Measurements from ENCODE around the gene CAST. TPM values are rescaled to one million over a fixed set of nuclear protein-coding genes. Genes with fewer than 3 reads are reported as not detected.

CAST gene
- total RNA-seq, 2 experiments from 2014 or later, result 40.5 to 90.1 TPM

DNA sequence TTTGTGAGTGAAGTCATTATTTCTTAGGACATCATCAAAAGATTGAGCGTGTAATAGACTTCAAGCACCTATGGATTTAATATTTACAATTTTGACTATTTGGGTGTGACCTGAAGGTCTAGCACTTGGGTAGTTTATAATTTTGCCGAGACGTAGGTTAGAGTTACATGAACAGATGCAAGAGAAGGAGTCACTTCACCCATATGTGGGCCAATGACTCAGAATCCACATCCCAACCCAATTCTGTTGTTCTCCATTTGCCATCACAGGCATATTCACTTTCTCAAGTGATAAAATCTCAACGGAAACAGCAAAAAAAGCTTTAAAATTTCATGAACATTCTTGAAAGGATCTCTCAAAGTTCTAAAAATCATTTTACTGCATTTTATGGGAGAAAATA is 157.6 kb downstream of the CAST start:
- Histone ChIP-seq H4K20me1 (ENCODE audit: insufficient read depth, low read length) (no peaks in the 10 kb centered on the region), H3K79me2 (ENCODE audit: insufficient read depth, low read depth, low read length) (no peaks in the 10 kb centered on the region), H3K27ac (ENCODE audit: low read depth, low read length, poor library complexity, severe bottlenecking) (no peak overlapping the region), H3K4me3 (ENCODE audit: low read depth, low read length, poor library complexity, severe bottlenecking) (no peak overlapping the region), H3K9me2 (ENCODE audit: insufficient read depth, low read length) (no peaks in the 10 kb centered on the region), H2AFZ (ENCODE audit: low read length) (no peak overlapping the region), H3K9me3 (ENCODE audit: low read length) (no peaks in the 10 kb centered on the region), H3K4me1 (ENCODE audit: insufficient read depth, low read length, poor library complexity, severe bottlenecking) (peaks cover 44% of the 10 kb centered on the region), H3K4me2 (ENCODE audit: low read length) (no peak overlapping the region), H3K36me3 (ENCODE audit: insufficient read depth, low read length) (no peaks in the 10 kb centered on the region)
- ChIA-PET CTCF (ENCODE audit: unreplicated experiment) (no interaction called here), POLR2A (interaction anchor here (0.7 to 4.4 kb wide), 6 partner anchors 9 to 165 kb away, joined by 3 to 54 read pairs (median 4); partner anchors contain the start of gene ERAP1)
- no peak for DNase-seq (ENCODE audit: low spot score)
- no TSS peak for BruUV-seq (replicated peaks)
- intact Hi-C loops (cut with micrococcal nuclease; ENCODE audit: unreplicated experiment), result no loop called here
- TF ChIP-seq, protein P1, sequence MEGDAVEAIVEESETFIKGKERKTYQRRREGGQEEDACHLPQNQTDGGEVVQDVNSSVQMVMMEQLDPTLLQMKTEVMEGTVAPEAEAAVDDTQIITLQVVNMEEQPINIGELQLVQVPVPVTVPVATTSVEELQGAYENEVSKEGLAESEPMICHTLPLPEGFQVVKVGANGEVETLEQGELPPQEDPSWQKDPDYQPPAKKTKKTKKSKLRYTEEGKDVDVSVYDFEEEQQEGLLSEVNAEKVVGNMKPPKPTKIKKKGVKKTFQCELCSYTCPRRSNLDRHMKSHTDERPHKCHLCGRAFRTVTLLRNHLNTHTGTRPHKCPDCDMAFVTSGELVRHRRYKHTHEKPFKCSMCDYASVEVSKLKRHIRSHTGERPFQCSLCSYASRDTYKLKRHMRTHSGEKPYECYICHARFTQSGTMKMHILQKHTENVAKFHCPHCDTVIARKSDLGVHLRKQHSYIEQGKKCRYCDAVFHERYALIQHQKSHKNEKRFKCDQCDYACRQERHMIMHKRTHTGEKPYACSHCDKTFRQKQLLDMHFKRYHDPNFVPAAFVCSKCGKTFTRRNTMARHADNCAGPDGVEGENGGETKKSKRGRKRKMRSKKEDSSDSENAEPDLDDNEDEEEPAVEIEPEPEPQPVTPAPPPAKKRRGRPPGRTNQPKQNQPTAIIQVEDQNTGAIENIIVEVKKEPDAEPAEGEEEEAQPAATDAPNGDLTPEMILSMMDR (conservative IDR thresholded peaks at IDR 0.05; ENCODE audit: low read length), result no peak
- TF ChIP-seq EZH2phosphoT487 (IDR thresholded peaks at IDR 0.05; ENCODE audit: borderline replicate concordance, low read depth, low read length), result no peak

GRCh38 chr5:96821260-96821916 is 159.2 kb downstream of the CAST start:
- Histone ChIP-seq H3K9me3 (ENCODE audit: low read length) (no peaks in the 10 kb centered on the region), H2AFZ (ENCODE audit: low read length) (peak overlapping the region; percentile 45), H4K20me1 (ENCODE audit: insufficient read depth, low read length) (no peaks in the 10 kb centered on the region), H3K27ac (ENCODE audit: low read depth, low read length, poor library complexity, severe bottlenecking) (no peak overlapping the region), H3K4me1 (ENCODE audit: insufficient read depth, low read length, poor library complexity, severe bottlenecking) (peaks cover 29% of the 10 kb centered on the region), H3K4me2 (ENCODE audit: low read length) (peak overlapping the region; percentile 2; the same call in 1 of the 2 replicates), H3K36me3 (ENCODE audit: insufficient read depth, low read length) (no peaks in the 10 kb centered on the region), H3K79me2 (ENCODE audit: insufficient read depth, low read depth, low read length) (no peaks in the 10 kb centered on the region), H3K4me3 (ENCODE audit: low read depth, low read length, poor library complexity, severe bottlenecking) (no peak overlapping the region), H3K9me2 (ENCODE audit: insufficient read depth, low read length) (no peaks in the 10 kb centered on the region)
- DNase-seq (ENCODE audit: low spot score), result no peak
- intact Hi-C loops (cut with micrococcal nuclease; ENCODE audit: unreplicated experiment), result no loop called here
- no peak for TF ChIP-seq EZH2phosphoT487 (IDR thresholded peaks at IDR 0.05; ENCODE audit: borderline replicate concordance, low read depth, low read length)
- TF ChIP-seq, protein P1 (conservative IDR thresholded peaks at IDR 0.05; ENCODE audit: low read length), result no peak
- CTCF ChIA-PET (ENCODE audit: unreplicated experiment), result no interaction called here
- no TSS peak for BruUV-seq (replicated peaks)
- POLR2A ChIA-PET, result interaction anchor here (0.7 to 1.9 kb wide), 9 partner anchors 9 to 73 kb away, joined by 3 to 5 read pairs (median 4); partner anchors contain the start of gene ERAP1

Measured in OCI-LY7 (cell line).